GM19324 (cell line): Measurements from ENCODE around the gene PTGES.

Experiments used
- ATAC-seq: cut with Tn5 transposase; IDR thresholded peaks from one replicate; pipeline ENCODE4 v1.9.1; 2021; ENCODE audit warnings: mild to moderate bottlenecking, moderate library complexity; ENCODE audit not compliant: unreplicated experiment, low FRiP score

Gene PTGES

DNA sequence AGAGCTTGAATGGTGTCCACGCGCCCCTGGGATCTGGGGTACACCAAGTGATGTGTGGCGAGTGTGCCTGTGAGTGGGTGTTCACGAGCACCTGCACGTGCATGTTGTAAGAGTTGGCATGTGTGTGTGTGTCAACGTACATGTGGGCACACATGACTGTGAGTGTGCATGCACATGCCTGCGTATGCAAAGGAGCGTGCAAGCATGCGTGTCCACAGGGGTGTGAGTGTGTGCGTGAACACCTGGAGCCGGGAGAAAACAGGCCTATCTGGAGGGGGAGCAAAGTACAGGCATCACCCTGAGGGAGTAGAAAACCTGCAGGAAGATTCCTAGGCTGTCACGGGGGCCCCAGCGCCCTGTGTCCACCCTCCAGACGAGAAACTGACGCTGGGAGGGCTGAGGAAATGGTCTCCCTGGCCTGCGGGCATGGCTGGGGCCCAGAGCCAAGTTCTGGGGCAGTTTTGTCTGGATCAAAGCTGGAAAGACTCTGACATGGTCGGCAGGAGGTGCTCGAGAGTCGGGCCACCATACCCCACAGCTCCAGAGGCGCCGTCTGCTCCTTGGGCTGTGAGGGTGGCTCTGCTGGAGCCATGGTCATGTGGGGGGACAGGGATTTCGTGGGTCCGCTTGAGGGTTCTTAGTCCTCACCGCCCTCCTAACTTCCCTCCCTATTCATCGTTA lies 31.8 kb downstream of the PTGES start:
- no peak for ATAC-seq

DNA sequence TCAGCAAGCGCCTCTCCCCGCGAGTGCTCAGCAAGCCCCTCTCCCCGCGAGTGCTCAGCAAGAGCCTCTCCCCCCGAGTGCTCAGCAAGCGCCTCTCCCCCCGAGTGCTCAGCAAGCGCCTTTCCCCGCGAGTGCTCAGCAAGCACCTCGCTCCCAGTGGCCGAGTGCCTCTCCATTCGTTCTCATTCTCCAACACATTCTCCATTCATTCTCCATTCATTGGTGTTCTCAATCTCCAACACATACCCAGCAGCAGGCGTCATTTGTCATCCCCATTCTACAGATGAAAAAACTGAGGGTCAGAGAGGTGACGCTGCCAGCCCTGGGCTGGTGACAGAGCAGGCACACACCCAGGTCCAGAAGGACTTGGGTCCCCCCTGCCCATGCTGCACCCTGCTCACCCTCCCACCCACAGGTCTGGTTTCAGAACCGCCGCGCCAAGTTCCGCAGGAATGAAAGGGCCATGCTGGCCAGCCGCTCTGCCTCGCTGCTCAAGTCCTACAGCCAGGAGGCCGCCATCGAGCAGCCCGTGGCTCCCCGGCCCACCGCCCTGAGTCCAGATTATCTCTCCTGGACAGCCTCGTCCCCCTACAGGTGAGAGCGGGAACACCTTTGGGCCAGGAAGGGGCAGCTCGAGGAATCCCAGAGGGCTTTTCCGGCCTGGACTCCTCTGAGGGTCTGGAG lies 32.5 kb downstream of the PTGES start:
- no peak for ATAC-seq

DNA sequence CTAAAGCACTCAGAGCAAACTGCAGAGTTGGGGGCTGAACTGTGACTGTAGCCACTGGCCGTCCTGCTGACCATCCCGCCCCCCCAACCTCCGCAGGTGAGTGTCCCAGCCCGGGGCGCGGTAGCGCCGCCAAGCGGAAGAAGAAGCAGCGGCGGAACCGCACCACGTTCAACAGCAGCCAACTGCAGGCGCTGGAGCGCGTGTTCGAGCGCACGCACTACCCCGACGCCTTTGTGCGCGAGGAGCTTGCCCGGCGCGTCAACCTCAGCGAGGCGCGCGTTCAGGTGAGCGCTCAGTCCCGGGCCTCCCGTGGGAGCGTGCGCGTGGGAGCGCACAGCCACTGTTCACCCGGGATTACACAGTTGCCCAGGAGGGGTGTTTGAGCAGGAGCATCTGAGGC lies 33.7 kb downstream of the PTGES start:
- ATAC-seq: no peak

DNA sequence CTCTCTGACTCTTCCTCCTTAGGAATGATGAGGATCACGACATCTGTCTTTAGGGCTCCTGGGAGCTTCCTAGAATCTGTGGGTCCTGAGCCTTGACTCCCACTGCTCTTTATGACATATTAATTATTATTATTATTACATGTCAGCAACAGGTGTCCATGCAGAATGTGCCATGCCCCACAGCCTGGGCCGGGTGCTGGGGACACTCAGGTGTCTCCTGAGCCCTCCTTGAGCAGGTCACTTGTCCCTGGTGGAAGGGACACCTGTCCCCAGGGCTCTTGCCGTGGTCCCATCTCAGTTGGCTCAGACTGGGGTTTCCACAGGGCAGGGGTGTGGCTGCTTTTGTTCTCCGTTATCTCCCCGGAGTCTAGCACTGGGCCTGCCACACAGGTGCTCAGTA lies 34.2 kb downstream of the PTGES start:
- no peak for ATAC-seq

DNA sequence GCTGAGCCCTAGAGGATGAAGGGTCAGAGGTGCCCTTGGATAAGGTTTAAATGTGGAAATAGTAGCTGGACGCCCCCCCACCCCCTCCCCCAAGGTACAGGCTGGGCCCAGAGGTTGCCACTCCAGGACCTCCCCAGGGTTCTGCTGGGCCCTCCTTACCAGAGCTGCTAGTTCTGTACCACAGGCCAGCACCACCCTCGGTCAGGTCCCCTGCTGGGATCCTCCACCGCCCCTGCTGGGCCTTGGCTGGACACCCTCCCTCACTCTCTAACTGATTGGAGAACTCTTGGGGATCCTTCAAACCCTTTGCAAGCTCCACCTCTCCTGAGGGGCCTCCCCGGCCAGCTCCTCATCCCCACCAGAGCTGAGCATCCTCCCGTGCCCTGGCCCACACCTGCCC lies 34.9 kb downstream of the PTGES start:
- no peak for ATAC-seq

DNA sequence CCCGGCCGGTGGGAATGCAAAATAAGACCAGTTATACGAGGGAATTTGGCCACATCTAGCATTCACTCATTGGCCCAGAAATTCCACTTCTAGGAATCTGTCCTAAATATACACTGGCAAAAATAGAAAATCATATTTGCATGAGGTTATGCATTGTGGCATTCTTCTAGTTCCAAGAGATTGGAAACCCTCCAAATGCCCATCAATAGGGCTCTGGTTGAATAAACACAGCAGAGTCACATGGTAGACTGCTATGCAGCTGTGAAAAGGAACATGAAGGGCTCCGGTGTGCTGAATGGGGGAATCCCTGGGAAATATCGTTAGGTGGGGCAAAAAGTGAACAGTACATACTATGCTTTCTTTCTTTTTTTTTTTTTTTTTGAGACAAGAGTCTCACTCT lies 36.8 kb downstream of the PTGES start:
- no peak for ATAC-seq

DNA sequence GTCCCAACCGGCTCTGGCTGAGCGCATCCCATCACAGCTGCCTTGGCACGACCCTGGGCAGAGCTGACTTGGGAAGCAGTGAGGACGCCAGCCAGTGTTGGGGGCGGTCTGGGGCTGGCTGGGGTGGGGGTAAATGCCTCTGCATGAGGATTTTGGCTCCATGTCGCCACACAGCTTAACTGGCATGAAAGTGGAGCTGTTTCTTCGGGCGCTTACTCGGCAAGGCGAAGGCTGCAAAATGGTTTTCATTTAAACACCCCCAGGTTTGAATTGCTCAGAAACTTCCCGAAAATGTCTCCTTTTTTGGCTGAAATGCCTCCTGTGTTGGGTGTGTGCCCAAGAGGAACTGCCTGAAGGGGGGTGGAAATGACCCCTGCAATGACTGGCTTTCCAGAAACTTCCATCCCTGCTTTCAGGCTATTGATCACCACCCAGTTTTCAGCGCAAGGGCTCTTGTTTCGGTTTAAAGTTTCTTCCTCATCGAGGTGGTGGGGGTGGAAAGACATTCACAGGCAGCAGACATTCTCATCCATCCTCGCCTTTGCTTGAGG lies 38.3 kb downstream of the PTGES start:
- ATAC-seq: no peak

DNA sequence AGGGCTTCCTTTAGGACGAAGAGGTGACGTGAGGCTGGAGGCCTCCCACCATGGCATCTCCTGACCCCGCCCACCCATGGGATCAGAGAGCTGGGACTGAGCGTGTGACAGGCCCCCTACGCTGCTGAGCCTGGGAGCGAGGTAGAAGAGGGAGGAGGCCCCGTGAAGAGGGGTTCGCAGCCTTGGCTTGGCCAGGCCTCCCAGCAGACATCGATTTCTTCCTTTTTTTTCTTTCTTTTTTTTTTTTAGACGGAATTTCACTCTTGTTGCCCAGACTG lies 39.5 kb downstream of the PTGES start:
- ATAC-seq: no peak

DNA sequence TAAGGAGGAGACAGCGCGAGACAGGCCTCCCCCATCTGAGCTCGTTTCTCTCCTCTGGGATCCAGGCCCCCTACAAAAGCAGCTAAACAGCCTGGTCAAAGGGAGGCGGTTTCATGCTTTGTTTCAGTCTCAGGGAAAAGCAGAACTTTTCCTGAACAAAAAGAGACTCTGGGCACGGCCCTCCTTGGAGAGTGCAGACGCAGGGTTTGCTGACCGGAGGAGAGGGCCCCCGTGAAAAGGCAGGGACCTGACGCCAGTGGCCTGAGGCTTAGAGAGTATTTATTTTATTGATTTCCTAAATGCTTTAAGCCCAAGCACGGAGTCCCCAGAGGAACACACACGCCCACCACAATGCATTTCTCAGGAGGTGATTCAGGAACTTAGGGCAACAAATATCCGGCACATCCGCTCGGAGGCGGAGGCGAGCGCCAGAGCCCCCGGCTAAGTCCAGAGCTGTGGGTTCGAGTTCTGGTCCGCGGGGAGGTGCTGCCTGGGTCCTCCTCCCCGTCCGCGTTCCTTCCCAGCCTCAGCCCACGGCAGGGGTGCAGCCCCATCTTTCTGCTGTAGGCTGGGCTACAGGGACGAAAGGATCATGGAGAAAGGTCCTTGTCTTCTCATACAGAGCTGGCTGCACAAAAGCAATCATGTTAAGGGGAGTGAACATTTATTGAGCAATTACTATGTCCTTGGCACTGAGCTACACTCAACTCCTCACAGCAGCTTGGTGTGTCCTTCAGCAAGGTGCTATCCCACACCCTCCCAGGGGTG lies 40.0 kb downstream of the PTGES start:
- no peak for ATAC-seq

DNA sequence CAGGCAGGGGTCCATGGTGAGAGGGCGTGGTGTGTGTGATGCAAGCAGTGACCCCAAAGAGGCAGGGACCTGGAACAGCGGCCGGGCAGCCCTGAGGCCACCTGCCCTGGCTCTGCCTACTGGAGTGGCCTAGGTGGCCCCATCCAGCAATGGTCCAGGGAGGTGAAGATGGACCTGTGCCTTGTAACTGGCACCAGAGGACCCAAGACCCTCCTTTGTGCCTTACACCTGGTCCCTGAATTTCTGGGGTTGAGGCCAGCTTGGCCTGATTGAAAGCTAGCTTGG lies 42.7 kb downstream of the PTGES start:
- ATAC-seq: no peak

DNA sequence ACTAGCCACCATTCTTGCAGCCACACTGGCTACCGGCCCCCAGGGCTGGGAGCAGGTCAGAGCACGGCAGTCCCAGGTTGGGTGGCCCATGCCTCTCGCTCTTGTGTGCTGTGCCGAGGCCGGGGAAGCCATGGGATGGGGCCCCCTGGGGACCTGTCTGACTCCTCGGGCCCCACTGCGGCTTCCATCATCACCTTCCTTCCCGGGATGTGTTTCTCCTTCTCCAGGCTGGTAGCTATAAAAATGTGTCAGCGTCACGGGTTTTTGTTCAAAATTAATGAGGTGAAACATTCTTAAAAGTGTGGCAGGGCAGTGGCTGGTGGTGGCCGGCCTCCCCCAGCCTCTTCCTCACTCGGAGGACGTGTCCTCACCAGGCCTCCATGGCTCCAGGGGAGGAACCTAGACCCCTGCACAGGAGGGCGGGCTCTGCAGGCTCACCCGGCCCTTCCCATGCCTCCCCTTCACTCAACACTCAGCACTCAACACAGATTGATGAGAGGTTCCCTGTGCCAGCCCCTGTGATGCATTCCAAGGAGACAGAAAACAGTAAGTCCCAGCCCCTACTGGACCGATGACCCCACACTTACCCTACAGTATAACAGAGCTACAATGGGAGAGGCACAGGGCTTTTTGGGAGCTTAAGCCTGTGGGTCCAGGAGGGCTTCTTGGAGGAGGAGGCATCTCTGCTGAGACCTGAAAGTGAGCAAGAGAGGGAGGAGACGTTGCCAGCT lies 43.2 kb downstream of the PTGES start:
- ATAC-seq: no peak

DNA sequence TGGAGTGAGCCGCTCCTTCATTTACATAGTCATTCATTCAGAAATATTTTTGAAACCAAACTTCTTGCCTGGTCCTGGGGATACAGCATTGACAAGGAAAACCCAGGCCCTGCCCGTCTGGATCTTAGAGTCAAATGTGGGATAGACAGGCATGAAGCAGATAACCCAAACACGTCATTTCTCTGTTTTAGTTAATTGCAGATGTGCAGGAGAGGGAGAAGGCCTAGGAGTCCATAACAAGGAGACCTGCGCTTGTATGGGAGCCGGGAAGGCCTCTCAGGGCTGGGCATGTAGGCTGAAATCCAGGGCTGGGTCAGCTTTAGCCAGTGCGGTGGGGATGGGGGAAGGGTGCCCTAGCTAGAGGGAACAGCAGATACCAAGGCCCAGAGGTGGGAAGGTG lies 44.0 kb downstream of the PTGES start:
- no peak for ATAC-seq

DNA sequence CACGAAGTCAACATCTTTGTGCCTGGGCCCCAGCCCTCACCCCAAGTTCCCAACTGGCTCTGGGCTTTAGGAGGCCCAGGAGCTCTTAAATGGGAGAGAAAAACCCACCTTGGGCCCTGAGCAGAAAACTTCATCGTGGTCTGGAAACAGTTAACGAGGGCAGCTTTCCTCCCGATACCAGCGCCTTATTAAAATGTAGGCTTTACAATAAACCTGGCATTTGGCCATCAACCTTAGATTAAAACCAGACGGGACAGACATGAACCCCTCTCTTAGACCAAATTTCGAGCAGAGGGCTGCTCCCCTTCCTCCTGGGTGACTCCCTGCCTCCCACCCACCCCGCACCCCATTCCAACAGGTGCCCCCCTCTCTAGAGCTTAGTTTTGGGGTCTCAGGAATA lies 48.0 kb downstream of the PTGES start:
- ATAC-seq: no peak

DNA sequence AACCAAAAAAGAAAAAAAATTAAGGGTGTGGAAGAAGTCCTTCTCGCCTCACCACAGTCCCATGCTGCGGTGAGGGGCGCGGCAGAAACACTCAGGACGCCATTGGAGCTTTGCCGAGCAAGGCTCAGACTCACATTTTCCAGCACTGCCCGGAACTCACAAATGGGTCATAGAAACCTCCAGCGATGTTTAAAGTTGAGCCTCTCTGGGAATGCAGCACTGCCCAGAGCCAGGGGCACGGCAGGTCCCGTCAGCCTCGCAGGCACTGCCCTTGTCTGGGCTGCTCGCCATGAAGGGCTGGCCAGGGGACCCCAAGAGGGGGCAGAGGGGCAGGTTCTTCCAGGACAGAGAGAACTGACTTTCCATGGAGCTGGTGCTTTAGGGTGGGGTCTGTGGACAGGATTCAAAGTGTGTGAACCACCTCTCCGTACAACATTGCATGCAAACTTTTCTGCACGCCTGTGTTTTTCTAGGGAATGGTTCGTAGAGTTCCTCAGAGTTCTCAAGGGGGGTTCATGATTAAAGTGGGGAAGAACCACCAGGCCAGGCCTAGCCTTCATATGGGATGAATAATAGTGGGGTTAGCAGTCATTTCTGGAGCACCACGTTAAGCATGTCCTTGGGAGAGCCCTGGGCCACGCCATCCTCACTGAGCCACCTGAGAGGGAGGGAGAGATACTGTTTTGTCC lies 49.0 kb downstream of the PTGES start:
- ATAC-seq: no peak

DNA sequence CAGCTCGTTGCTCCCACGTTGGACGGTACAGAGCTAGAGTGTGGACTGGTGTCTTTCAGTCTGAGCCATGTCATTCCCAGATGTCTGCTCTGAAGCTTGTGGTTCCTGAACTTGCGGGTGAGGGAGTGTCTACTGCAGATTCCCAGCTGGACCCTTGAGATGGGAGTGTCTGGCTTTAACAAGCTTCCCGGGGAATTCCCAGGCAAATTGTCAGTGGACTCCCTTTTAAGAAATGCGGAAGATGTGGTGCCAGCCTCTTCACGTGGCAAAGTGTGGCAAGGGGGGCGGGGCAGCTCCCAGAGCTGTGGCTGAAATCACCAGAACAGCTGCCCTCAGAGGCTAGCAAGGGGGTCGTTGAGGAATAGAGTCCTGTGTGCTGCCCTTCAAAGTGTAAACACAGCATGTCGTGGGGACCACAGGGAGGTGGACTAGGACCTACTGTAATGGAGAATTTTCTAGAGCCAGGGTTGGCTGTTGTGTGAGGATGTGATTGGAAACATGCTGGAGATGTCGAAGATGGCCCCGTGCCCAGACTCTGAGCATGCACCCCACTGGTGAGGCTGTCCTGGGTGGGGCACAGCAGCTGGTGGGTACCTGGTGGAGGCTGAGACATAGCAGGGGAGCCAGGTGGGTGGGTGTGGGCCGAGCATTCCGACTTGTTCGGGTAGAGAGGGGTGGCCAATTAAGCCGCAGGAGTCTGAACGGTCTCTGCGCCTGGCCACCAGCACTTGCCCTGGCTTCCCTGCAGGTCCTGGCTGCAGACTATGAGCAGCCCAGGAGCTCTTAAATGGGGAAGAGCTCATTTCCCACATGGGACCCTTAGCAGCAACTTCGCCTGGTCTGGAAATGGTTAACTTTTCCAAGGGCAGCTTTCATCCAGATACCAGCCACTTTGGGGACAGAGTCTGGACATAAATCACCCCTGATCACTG lies 50.0 kb downstream of the PTGES start:
- no peak for ATAC-seq

DNA sequence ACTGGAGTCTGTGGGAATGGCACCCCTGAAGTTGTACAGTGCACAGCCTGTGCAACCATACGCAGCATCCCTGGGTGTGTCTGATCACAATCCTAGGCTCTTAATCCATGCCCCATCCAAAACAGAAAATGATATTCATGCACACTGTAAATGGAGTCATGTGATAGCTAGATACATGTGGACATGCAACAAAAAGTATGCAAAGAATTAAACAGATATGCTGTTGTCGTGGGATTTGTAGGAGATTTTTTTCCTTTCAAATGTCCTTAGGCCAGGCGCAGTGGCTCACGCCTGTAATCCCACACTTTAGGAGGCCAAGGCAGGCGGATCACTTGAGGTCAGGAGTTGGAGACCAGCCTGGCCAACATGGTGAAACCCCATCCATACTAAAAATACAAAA lies 51.3 kb downstream of the PTGES start:
- ATAC-seq: no peak

DNA sequence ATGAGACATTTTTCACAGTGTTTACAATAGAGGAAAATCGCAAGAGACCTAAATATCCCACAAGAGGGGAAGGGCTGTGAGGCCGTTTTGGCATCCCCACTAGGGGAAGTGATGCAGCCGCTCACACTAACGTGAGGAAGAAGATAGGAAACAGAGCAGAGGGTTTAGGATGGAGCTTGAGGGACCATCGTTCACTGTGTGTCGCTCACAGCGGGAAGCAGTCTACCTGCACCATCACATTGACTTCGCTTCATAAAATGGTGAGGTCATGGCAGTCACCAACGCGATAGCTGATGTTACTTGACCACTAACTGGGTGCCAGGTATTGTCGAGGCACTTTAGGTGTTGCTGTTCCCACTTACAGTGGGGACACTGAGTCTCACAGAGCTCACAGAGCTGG lies 51.8 kb downstream of the PTGES start:
- ATAC-seq: no peak

DNA sequence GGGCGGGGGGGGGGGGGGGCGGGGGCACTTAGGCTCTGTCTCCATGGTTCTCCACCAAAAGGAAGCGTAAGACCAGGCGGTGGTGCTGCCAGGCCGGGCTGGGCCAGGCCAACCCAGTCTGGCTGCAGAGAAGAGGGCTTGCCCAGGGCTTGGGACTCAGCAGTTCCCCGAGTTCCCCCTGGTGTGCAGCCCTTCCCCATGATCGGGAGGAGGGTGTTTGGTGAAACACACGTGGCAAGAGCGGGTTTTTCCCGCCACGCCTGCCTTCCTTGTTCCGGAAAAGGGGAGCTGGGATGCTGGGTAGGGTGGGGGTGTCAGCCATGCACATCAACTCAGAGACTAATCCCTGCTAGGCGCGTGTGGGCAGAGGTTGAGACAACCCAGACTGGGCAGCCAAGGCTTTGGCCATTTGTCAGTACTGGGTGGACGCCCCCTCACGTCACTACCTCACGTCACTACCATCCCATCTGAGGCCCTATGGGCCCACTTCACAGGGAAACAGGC lies 54.5 kb downstream of the PTGES start:
- ATAC-seq: no peak

DNA sequence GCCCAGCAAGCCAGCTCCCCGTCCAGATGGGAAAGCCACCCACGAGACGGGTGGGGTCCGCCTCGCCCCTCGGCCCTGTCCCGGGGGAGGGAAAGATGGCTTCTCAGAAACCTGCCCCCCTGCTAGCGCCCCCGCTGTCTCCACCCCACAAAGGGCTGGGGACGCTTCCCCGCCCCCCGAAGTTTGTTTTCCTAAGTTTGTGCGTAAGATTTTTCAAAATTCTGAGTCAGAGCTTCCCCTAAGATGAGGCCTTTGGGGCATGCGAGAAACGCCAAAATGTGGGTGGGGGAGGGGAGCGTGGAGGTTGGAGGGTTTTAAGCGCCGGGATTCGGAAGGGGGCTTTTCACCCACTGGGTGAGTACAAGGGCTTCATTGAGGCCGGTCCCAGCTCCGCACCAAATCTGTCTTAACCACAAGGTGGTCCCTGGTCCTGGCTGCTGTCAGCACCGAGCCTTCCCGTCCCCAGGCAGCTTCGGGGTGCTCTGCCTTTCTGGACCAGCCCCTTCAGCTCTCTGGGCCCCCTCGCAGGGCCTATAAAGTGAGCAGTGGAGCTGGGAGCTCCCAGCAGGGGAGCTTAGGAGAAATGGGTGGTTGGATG lies 55.1 kb downstream of the PTGES start:
- ATAC-seq: no peak
